HEK293 (cell line): ENCODE results near the gene TPRKB.
"Not testable (repeated sequence)": the region's sequence is repeated elsewhere in the genome, so short reads cannot be mapped to it uniquely, and the experiment has no call there.

Experiments
- CTCF ChIA-PET: fragments of 350-600 bp; formaldehyde crosslinking; extraction: SDS; loops from one replicate; lab custom pipeline; 2021; ENCODE audit warnings: antibody characterized with exemption; lab: Yijun Ruan, JAX
- POLR2A ChIA-PET: fragments of 300-600 bp; formaldehyde crosslinking; extraction: SDS; loops from one replicate; lab custom pipeline; 2020; ENCODE audit warnings: antibody characterized with exemption, inconsistent platforms; lab: Yijun Ruan, JAX
- H3K27ac ChIP-seq: fragments of 200-500 bp; sonication (Bioruptor generic); 2 replicates; pipeline ENCODE4 v1.5.1; 2014; ENCODE audit warnings: low read depth, low read length, control low read depth, inconsistent platforms; ENCODE audit errors: extremely low read depth
- H3K36me3 ChIP-seq, 2 experiments: fragments of 200-500 bp in 1 of 2; sonication (Bioruptor generic) in 1 of 2; 1 replicate in 1 of 2; 2 replicates in 1 of 2; pipeline ENCODE4 v1.5.1; 2014 to 2017; ENCODE audit warnings: inconsistent platforms in 2 of 2, low read length in 2 of 2; ENCODE audit not compliant: control insufficient read depth in 2 of 2, insufficient read depth in 1 of 2
- H3K4me1 ChIP-seq: fragments of 200-500 bp; sonication (Bioruptor generic); 2 replicates; pipeline ENCODE4 v1.5.1; 2014; ENCODE audit warnings: mild to moderate bottlenecking, low read length, inconsistent platforms; ENCODE audit not compliant: control insufficient read depth, insufficient read depth
- H3K4me3 ChIP-seq: 2 replicates; pipeline ENCODE4 v1.5.1; 2011; ENCODE audit warnings: low read depth, mild to moderate bottlenecking, control low read depth, low read length, moderate library complexity
- H3K9me3 ChIP-seq: fragments of 200-500 bp; sonication (Bioruptor generic); 2 replicates; pipeline ENCODE4 v1.5.1; 2014; ENCODE audit warnings: low read depth, low read length, inconsistent platforms; ENCODE audit not compliant: control insufficient read depth, insufficient read depth
- EGR2 ChIP-seq: fragments of 450-650 bp; formaldehyde crosslinking; IDR thresholded peaks from 2 replicates; pipeline ENCODE4 v1.5.1; 2016; ENCODE audit warnings: low read depth, missing biosample characterization, missing genetic modification characterization
- HIC1 ChIP-seq: fragments of 450-650 bp; formaldehyde crosslinking; IDR thresholded peaks from 2 replicates; pipeline ENCODE4 v1.5.1; 2016; ENCODE audit warnings: missing biosample characterization, missing genetic modification characterization
- INSM2 ChIP-seq: fragments of 450-650 bp; formaldehyde crosslinking; IDR thresholded peaks from 2 replicates; pipeline ENCODE4 v1.5.1; 2016; ENCODE audit warnings: missing biosample characterization, missing genetic modification characterization
- KLF16 ChIP-seq: fragments of 450-650 bp; formaldehyde crosslinking; IDR thresholded peaks from 2 replicates; pipeline ENCODE4 v1.5.1; 2017; ENCODE audit warnings: missing biosample characterization, missing genetic modification characterization
- PRDM1 ChIP-seq: fragments of 450-650 bp; formaldehyde crosslinking; IDR thresholded peaks from 2 replicates; pipeline ENCODE4; 2016; ENCODE audit warnings: missing biosample characterization, missing genetic modification characterization
- SCRT2 ChIP-seq: fragments of 450-650 bp; formaldehyde crosslinking; IDR thresholded peaks from 2 replicates; pipeline ENCODE4 v1.5.1; 2016; ENCODE audit warnings: missing biosample characterization, missing genetic modification characterization
- ZBTB17 ChIP-seq: fragments of 450-650 bp; formaldehyde crosslinking; IDR thresholded peaks from 2 replicates; pipeline ENCODE4 v1.5.1; 2016; ENCODE audit warnings: missing biosample characterization, missing genetic modification characterization
- ZFHX2 ChIP-seq: fragments of 450-650 bp; formaldehyde crosslinking; conservative IDR thresholded peaks from 2 replicates; pipeline ENCODE4 v1.5.1; 2016; ENCODE audit warnings: missing biosample characterization, missing genetic modification characterization
- ZNF121 ChIP-seq: fragments of 450-650 bp; formaldehyde crosslinking; IDR thresholded peaks from 2 replicates; pipeline ENCODE4 v1.5.1; 2016; ENCODE audit warnings: missing biosample characterization, missing genetic modification characterization
- ZNF133 ChIP-seq: fragments of 450-650 bp; formaldehyde crosslinking; IDR thresholded peaks from 2 replicates; pipeline ENCODE4 v1.5.1; 2016; ENCODE audit warnings: missing biosample characterization, missing genetic modification characterization
- ZNF175 ChIP-seq: fragments of 450-650 bp; formaldehyde crosslinking; IDR thresholded peaks from 2 replicates; pipeline ENCODE4 v1.5.1; 2016; ENCODE audit warnings: missing biosample characterization, missing genetic modification characterization
- ZNF362 ChIP-seq: fragments of 450-650 bp; formaldehyde crosslinking; IDR thresholded peaks from 2 replicates; pipeline ENCODE4 v1.5.1; 2016; ENCODE audit warnings: missing biosample characterization, missing genetic modification characterization
- ZNF366 ChIP-seq: fragments of 450-650 bp; formaldehyde crosslinking; conservative IDR thresholded peaks from 2 replicates; pipeline ENCODE4 v1.5.1; 2016; ENCODE audit warnings: missing biosample characterization, missing genetic modification characterization
- ZNF394 ChIP-seq: fragments of 450-650 bp; formaldehyde crosslinking; IDR thresholded peaks from 2 replicates; pipeline ENCODE4 v1.5.1; 2016; ENCODE audit warnings: missing biosample characterization, missing genetic modification characterization, mild to moderate bottlenecking, moderate library complexity, borderline replicate concordance
- ZNF449 ChIP-seq: fragments of 450-650 bp; formaldehyde crosslinking; IDR thresholded peaks from 2 replicates; pipeline ENCODE4 v1.5.1; 2017; ENCODE audit warnings: missing biosample characterization, mild to moderate bottlenecking, missing genetic modification characterization, moderate library complexity
- ZNF558 ChIP-seq: fragments of 450-650 bp; formaldehyde crosslinking; IDR thresholded peaks from 2 replicates; pipeline ENCODE4 v1.5.1; 2016; ENCODE audit warnings: missing biosample characterization, missing genetic modification characterization
- ZNF629 ChIP-seq: fragments of 450-650 bp; formaldehyde crosslinking; IDR thresholded peaks from 2 replicates; pipeline ENCODE4 v1.5.1; 2017; ENCODE audit warnings: missing biosample characterization, missing genetic modification characterization
- ZSCAN16 ChIP-seq: fragments of 450-650 bp; formaldehyde crosslinking; IDR thresholded peaks from 2 replicates; pipeline ENCODE4 v1.5.1; 2016; ENCODE audit warnings: missing biosample characterization, missing genetic modification characterization
- ZXDB ChIP-seq: fragments of 450-650 bp; formaldehyde crosslinking; IDR thresholded peaks from 2 replicates; pipeline ENCODE4 v1.5.1; 2016; ENCODE audit warnings: missing biosample characterization, missing genetic modification characterization

Gene TPRKB

GRCh38 chr2:73779467-73780236 lies 42.5 kb upstream of the TPRKB start, which contains the start of gene DUSP11 (continued):
- TF ChIP-seq ZXDB (tag by site-specific recombination) (0 out of 2 replicates have a peak, but pooled peaks have one; percentile 34), EGR2 (0 out of 2 replicates have a peak, but pooled peaks have one; percentile 27), ZFHX2 (tag by site-specific recombination) (peak; percentile 55), ZNF133 (tag by site-specific recombination) (no peak)

- not testable (repeated sequence) for H3K27ac ChIP-seq, H3K9me3 ChIP-seq, H3K4me1 ChIP-seq
- ChIA-PET CTCF (interaction anchor here (0.6 to 0.7 kb wide), 3 partner anchors 157 to 319 kb away, joined by 3 to 4 read pairs (median 3); no protein-coding TSS in a partner anchor), POLR2A (interaction anchor here (1.0 kb wide), 1 partner anchor 41 kb away, joined by 4 read pairs; the partner anchor contains the start of gene TPRKB)
- peak; percentile 41 for TF ChIP-seq KLF16 (tag by site-specific recombination)
- Histone ChIP-seq H3K4me3 (peak overlapping the region; percentile 92), H3K36me3 (peaks cover 17 to 30% of the 10 kb centered on the region in 2 experiments)
These were observed 41.8 kb upstream of the TPRKB start for GRCh38 chr2:73778867-73779466.

- Histone ChIP-seq H3K4me3 (no peak overlapping the region), H3K36me3 (peaks cover 33 to 50% of the 10 kb centered on the region in 2 experiments), H3K4me1 (no peaks in the 10 kb centered on the region), H3K9me3 (no peaks in the 10 kb centered on the region), H3K27ac (no peak overlapping the region)
- peak; percentile 62 for TF ChIP-seq SCRT2
- TF ChIP-seq ZNF366 (tag by site-specific recombination): peak; percentile 74
- TF ChIP-seq ZNF394 (tag by site-specific recombination): peak; percentile 80
- no peak for TF ChIP-seq ZNF175 (tag by site-specific recombination)
- peak; percentile 52; the same call in 1 of the 2 replicates for TF ChIP-seq PRDM1 (tag by site-specific recombination)
- no peak for TF ChIP-seq ZNF558 (tag by site-specific recombination)
- TF ChIP-seq ZNF362 (tag by site-specific recombination): peak; percentile 39; the same call in 1 of the 2 replicates
- peak; percentile 43; the same call in 1 of the 2 replicates for TF ChIP-seq INSM2 (tag by site-specific recombination)
- peak; percentile 71; the same call in 1 of the 2 replicates for TF ChIP-seq HIC1 (tag by site-specific recombination)
- peak; percentile 78 for TF ChIP-seq ZNF121 (tag by site-specific recombination)
- peak; percentile 42; the same call in 1 of the 2 replicates for TF ChIP-seq ZXDB (tag by site-specific recombination)
- no peak for TF ChIP-seq ZSCAN16 (tag by site-specific recombination)
- peak; percentile 62; the same call in 1 of the 2 replicates for TF ChIP-seq ZNF629 (tag by site-specific recombination)
- no peak for TF ChIP-seq ZNF449 (tag by site-specific recombination)
- TF ChIP-seq ZBTB17 (tag by site-specific recombination): peak; percentile 62
- TF ChIP-seq ZFHX2 (tag by site-specific recombination): peak; percentile 43
- ChIA-PET POLR2A (no interaction called here), CTCF (interaction anchor here (0.6 to 1.7 kb wide), 4 partner anchors 50 to 659 kb away, joined by 3 to 4 read pairs (median 4); no protein-coding TSS in a partner anchor)
These were observed 39.8 kb upstream of the TPRKB start for GRCh38 chr2:73776869-73777519.
